HL-60/S4 treated with phorbol 12-myristate 13-acetate at 8.2 ng/mL for 4 days and 3 days (cell line): ENCODE measurements around the gene CSAD.

ENCODE experiments used
- in situ Hi-C: fragments of 300-500 bp; cut with MboI; formaldehyde crosslinking; loops from 2 replicates; pipeline ENCODE4 v1.15.0; 2022; ENCODE audit warnings: low sequenced_read_pairs

CSAD gene

GRCh38 chr12:53200458-53201176, 19.9 kb upstream of the CSAD start:
- in situ Hi-C loops = no loop called here

GRCh38 chr12:53200107-53200457, 19.4 kb upstream of the CSAD start:
- in situ Hi-C loops = no loop called here

GRCh38 chr12:53199700-53200099, 19.0 kb upstream of the CSAD start:
- in situ Hi-C loops = no loop called here

GRCh38 chr12:53198486-53199110, 17.9 kb upstream of the CSAD start:
- in situ Hi-C loops = no loop called here

- in situ Hi-C loops = no loop called here
Measured at GRCh38 chr12:53197011-53197640, 16.4 kb upstream of the CSAD start.

- in situ Hi-C loops = no loop called here
Measured at GRCh38 chr12:53196486-53196885, 15.8 kb upstream of the CSAD start.

- in situ Hi-C loops = no loop called here
Measured at GRCh38 chr12:53195516-53196420, 15.0 kb upstream of the CSAD start.

GRCh38 chr12:53194973-53195372, 14.2 kb upstream of the CSAD start:
- in situ Hi-C loops = no loop called here

GRCh38 chr12:53193985-53194716, 13.4 kb upstream of the CSAD start:
- in situ Hi-C loops = no loop called here

GRCh38 chr12:53193040-53193439, 12.3 kb upstream of the CSAD start:
- in situ Hi-C loops = no loop called here

GRCh38 chr12:53192531-53193021, 11.9 kb upstream of the CSAD start:
- in situ Hi-C loops = no loop called here

GRCh38 chr12:53191885-53192530, 11.3 kb upstream of the CSAD start:
- in situ Hi-C loops = no loop called here

- in situ Hi-C loops = no loop called here
Measured at GRCh38 chr12:53191096-53191884, 10.6 kb upstream of the CSAD start.

GRCh38 chr12:53190108-53190729, 9.5 kb upstream of the CSAD start:
- in situ Hi-C loops = no loop called here

- in situ Hi-C loops = no loop called here
Measured at GRCh38 chr12:53187145-53187899, 6.6 kb upstream of the CSAD start.

GRCh38 chr12:53186745-53187144, 6.0 kb upstream of the CSAD start:
- in situ Hi-C loops = no loop called here

GRCh38 chr12:53185582-53186153, 4.9 kb upstream of the CSAD start:
- in situ Hi-C loops = no loop called here

- in situ Hi-C loops = no loop called here
Measured at GRCh38 chr12:53184828-53185227, 4.1 kb upstream of the CSAD start.
